ENCODE measurements around the gene STK36. TPM values are rescaled to one million over a fixed set of nuclear protein-coding genes. Genes with fewer than 3 reads are reported as not detected.

Gene STK36
- total RNA-seq, 1 experiment from 2014 or later: 28.7 TPM

DNA sequence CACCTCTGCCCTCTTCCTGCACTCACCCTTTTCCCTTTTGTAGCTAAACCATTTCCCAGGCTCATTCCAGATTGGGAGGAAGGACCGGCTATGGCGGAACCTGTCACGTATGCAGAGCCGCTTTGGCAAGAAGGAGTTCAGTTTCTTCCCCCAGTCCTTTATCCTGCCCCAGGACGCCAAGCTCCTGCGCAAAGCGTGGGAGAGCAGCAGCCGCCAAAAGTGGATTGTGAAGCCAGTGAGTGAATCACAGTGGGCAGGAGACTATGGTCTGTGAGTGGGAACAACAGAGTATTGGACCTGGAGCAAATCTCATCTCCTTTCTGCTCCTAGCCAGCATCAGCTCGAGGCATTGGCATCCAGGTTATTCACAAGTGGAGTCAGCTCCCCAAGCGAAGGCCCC, 75.1 kb downstream of the STK36 start:
- no peak for DNase-seq (ENCODE audit: low read depth)

DNA sequence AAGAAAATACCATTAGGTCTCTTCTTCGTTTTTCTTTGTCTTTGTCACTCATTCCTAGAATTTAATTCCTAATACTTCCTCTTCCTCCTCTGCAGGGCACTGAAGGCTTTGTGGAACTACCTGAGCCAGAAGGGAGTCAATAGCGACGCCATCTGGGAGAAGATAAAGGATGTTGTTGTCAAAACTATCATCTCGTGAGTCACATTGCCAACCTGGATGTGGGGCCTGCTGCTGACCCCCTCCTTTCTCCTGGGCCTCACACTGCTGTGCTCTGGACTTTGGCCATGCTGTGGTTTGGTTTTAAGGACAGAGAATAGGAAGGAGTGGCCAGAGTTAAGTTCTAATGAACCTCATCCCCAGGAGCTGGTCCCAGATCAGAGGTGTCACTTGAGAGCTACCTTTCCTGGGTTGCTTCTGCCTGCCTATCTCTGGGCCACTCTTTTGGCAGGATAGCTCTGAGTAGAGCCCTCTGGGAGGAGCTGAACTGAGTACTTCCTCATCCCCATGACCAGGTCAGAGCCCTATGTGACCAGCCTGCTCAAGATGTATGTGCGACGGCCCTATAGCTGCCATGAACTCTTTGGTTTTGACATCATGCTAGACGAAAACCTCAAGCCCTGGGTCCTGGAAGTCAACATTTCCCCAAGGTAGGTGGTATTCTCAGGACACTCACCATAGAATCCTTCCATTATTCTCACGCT, 77.0 kb downstream of the STK36 start:
- no peak for DNase-seq (ENCODE audit: low read depth)

Other genes starting within 250 kb of the STK36 start
- 11.4 and 16.1 TPM in 2 replicates for gene USP37, start 103.7 kb upstream of the STK36 start, total RNA-seq (2014; rRNA removed; shearing (Covaris generic))
- 94.2 and 118 TPM in 2 replicates for gene CNOT9, start 103.2 kb upstream of the STK36 start, total RNA-seq (2014; rRNA removed; shearing (Covaris generic))
- gene PLCD4, start 64.2 kb upstream of the STK36 start, total RNA-seq (2014; rRNA removed; shearing (Covaris generic)): 0.06 TPM in 1 of 2 replicates, not detected in the other
- 7.3 and 7.6 TPM in 2 replicates for gene ZNF142, start 12.5 kb upstream of the STK36 start, total RNA-seq (2014; rRNA removed; shearing (Covaris generic))
- 53.3 and 59.9 TPM in 2 replicates for gene BCS1L, start 12.4 kb upstream of the STK36 start, total RNA-seq (2014; rRNA removed; shearing (Covaris generic))
- 42.3 and 54.7 TPM in 2 replicates for gene RNF25, start 84 bp upstream of the STK36 start, total RNA-seq (2014; rRNA removed; shearing (Covaris generic))
- 13.7 and 15.4 TPM in 2 replicates for gene TTLL4, start 38.7 kb downstream of the STK36 start, total RNA-seq (2014; rRNA removed; shearing (Covaris generic))
- 0.77 and 0.80 TPM in 2 replicates for gene CYP27A1, start 110.1 kb downstream of the STK36 start, total RNA-seq (2014; rRNA removed; shearing (Covaris generic))
- gene PRKAG3, start 159.7 kb downstream of the STK36 start, total RNA-seq (2014; rRNA removed; shearing (Covaris generic)): not detected in 2 replicates
- gene WNT6, start 187.7 kb downstream of the STK36 start, total RNA-seq (2014; rRNA removed; shearing (Covaris generic)): 0.23 TPM in 1 of 2 replicates, not detected in the other
- 0.11 and 0.12 TPM in 2 replicates for gene WNT10A, start 208.8 kb downstream of the STK36 start, total RNA-seq (2014; rRNA removed; shearing (Covaris generic))